ENCODE data around the gene RREB1.

DNA sequence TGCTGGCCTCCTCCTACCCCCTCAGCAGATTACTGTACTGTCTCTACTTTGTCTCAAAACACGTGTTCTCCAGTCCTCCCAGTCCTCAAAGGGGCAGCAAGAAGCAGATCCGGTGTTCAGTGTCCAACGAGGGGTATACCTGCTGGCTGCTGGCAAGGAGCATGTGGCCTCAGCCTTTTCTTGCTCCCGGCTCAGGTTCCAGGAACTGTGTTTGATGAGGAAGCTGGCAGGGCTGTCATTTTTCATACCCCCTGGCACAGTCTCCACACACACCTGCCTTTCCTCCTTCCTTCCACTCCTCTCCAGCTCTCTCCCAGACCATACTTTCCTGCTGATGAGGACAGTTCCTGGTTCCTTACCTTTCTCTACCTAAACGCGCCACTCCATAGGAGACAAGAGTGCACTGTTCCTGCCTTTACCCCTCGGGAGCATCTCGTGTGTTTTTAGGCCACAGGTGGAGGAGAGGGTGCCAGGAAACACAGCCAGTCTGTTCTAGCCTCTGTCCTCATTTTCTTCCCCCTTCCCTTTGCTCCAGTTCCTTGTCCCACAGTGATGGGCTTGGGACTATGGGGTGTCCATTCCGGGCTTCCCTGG lies 128.0 kb downstream of the RREB1 start:
- TF ChIP-seq, protein P1, sequence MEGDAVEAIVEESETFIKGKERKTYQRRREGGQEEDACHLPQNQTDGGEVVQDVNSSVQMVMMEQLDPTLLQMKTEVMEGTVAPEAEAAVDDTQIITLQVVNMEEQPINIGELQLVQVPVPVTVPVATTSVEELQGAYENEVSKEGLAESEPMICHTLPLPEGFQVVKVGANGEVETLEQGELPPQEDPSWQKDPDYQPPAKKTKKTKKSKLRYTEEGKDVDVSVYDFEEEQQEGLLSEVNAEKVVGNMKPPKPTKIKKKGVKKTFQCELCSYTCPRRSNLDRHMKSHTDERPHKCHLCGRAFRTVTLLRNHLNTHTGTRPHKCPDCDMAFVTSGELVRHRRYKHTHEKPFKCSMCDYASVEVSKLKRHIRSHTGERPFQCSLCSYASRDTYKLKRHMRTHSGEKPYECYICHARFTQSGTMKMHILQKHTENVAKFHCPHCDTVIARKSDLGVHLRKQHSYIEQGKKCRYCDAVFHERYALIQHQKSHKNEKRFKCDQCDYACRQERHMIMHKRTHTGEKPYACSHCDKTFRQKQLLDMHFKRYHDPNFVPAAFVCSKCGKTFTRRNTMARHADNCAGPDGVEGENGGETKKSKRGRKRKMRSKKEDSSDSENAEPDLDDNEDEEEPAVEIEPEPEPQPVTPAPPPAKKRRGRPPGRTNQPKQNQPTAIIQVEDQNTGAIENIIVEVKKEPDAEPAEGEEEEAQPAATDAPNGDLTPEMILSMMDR (IDR thresholded peaks at IDR 0.05): no peak
- TF ChIP-seq POLR2AphosphoS5 (IDR thresholded peaks at IDR 0.05; ENCODE audit: low read depth, low read length): no peak
- TF ChIP-seq, protein P2, sequence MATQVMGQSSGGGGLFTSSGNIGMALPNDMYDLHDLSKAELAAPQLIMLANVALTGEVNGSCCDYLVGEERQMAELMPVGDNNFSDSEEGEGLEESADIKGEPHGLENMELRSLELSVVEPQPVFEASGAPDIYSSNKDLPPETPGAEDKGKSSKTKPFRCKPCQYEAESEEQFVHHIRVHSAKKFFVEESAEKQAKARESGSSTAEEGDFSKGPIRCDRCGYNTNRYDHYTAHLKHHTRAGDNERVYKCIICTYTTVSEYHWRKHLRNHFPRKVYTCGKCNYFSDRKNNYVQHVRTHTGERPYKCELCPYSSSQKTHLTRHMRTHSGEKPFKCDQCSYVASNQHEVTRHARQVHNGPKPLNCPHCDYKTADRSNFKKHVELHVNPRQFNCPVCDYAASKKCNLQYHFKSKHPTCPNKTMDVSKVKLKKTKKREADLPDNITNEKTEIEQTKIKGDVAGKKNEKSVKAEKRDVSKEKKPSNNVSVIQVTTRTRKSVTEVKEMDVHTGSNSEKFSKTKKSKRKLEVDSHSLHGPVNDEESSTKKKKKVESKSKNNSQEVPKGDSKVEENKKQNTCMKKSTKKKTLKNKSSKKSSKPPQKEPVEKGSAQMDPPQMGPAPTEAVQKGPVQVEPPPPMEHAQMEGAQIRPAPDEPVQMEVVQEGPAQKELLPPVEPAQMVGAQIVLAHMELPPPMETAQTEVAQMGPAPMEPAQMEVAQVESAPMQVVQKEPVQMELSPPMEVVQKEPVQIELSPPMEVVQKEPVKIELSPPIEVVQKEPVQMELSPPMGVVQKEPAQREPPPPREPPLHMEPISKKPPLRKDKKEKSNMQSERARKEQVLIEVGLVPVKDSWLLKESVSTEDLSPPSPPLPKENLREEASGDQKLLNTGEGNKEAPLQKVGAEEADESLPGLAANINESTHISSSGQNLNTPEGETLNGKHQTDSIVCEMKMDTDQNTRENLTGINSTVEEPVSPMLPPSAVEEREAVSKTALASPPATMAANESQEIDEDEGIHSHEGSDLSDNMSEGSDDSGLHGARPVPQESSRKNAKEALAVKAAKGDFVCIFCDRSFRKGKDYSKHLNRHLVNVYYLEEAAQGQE (IDR thresholded peaks at IDR 0.05; ENCODE audit: insufficient read depth in 1 of 2, low read depth in 2 of 2, low read length in 1 of 2): no peak
